GM23248 (cell line): ENCODE measurements around the gene GTPBP4.

Experiments
- EZH2 ChIP-seq: fragments of 200-600 bp; sonication (generic); IDR thresholded peaks from 2 replicates; pipeline ENCODE4 v1.6.1; 2018; ENCODE audit warnings: antibody characterized with exemption, mild to moderate bottlenecking; ENCODE audit not compliant: insufficient read depth, poor library complexity, severe bottlenecking
- EZH2phosphoT487 ChIP-seq: fragments of 200-600 bp; sonication (generic); IDR thresholded peaks from 2 replicates; pipeline ENCODE4 v1.6.1; 2018; ENCODE audit warnings: antibody characterized with exemption, moderate library complexity, mild to moderate bottlenecking, low read depth; ENCODE audit not compliant: insufficient read depth

- TF ChIP-seq EZH2 (no peak), EZH2phosphoT487 (no peak)
Observed at GRCh38 chr10:990808-991207, 2.6 kb downstream of the GTPBP4 start.
